DND-41 (cell line): ENCODE data around the gene OR52A5.

Experiments
- CTCF ChIP-seq: IDR thresholded peaks from 2 replicates; pipeline ENCODE4 v1.5.1; 2012; ENCODE audit warnings: borderline replicate concordance, low read length, moderate library complexity, mild to moderate bottlenecking; ENCODE audit not compliant: poor library complexity, severe bottlenecking; ENCODE audit errors: extremely low read depth
- EZH2 ChIP-seq: IDR thresholded peaks from 3 replicates; pipeline ENCODE4 v1.6.1; 2012; ENCODE audit warnings: borderline replicate concordance, low read depth, mild to moderate bottlenecking, moderate library complexity, low read length, inconsistent platforms; ENCODE audit not compliant: severe bottlenecking

GRCh38 chr11:5107285-5107684 lies 30.9 kb downstream of the OR52A5 start:
- TF ChIP-seq EZH2 = no peak
- TF ChIP-seq CTCF = no peak
